GM12878 (cell line): Measurements from ENCODE around the gene DTD1. TPM values are rescaled to one million over a fixed set of nuclear protein-coding genes. Genes with fewer than 3 reads are reported as not detected.

Experiments used
- ATAC-seq: fragments of 200-7000 bp; cut with Tn5 transposase; 3 replicates; pipeline ENCODE4 v1.9.1; 2020; ENCODE audit warnings: mild to moderate bottlenecking, moderate library complexity
- BruUV-seq: library from RNA; stranded (reverse); fragments of 400-500 nt; replicated peaks from 2 replicates; lab custom pipeline; 2021; lab: Mats Ljungman, UMichigan
- CTCF ChIA-PET: fragments of 300-600 bp; sonication (Branson Sonifier 250); formaldehyde crosslinking; extraction: SDS; loops from one replicate; lab custom pipeline; 2021; ENCODE audit warnings: inconsistent platforms; lab: Yijun Ruan, JAX
- POLR2A ChIA-PET: fragments of 350-600 bp; formaldehyde crosslinking; extraction: SDS; loops from one replicate; lab custom pipeline; 2021; ENCODE audit warnings: inconsistent platforms; lab: Charles Lee
- RAD21 ChIA-PET: fragments of 300-600 bp; sonication (Branson Sonifier 250); formaldehyde crosslinking; loops from one replicate; lab custom pipeline; 2023; ENCODE audit warnings: antibody characterized with exemption; ENCODE audit not compliant: unreplicated experiment; lab: Charles Lee
- SMC1A ChIA-PET: fragments of 300-600 bp; sonication (Branson Sonifier 250); formaldehyde crosslinking; loops from one replicate; lab custom pipeline; 2023; ENCODE audit not compliant: unreplicated experiment, uncharacterized antibody; lab: Charles Lee
- DNase-seq: peaks from one replicate; pipeline ENCODE4 v3.0.0-alpha.2; 2011; ENCODE audit warnings: low read depth, low spot score
- FAIRE-seq: peaks from 3 replicates; lab custom pipeline; 2011; peaks lifted over from hg19 to GRCh38; lab: Jason Lieb, UNC
- H2AFZ ChIP-seq: 2 replicates; pipeline ENCODE4 v1.6.0; 2011; ENCODE audit warnings: low read depth, low read length, control low read depth; ENCODE audit not compliant: control insufficient read depth
- H3K27ac ChIP-seq: 2 replicates; pipeline ENCODE4 v1.5.1; 2011; ENCODE audit warnings: control low read depth; ENCODE audit not compliant: control insufficient read depth, insufficient read depth
- H3K27me3 ChIP-seq, 2 experiments: replicated peaks in 1 of 2; 2 replicates each; pipeline versions ENCODE4 v1.6.0 to v1.6.1; 2011; ENCODE audit warnings: low read length in 1 of 2; ENCODE audit not compliant: control insufficient read depth in 2 of 2, insufficient read depth in 2 of 2
- H3K36me3 ChIP-seq, 2 experiments: 2 replicates each; pipeline ENCODE4 v1.5.1; 2011; ENCODE audit warnings: low read length in 1 of 2; ENCODE audit not compliant: control insufficient read depth in 2 of 2, insufficient read depth in 2 of 2
- H3K4me1 ChIP-seq: 2 replicates; pipeline ENCODE4 v1.6.1; 2011; ENCODE audit warnings: mild to moderate bottlenecking, low read length, moderate library complexity, mixed read lengths; ENCODE audit not compliant: control insufficient read depth, insufficient read depth
- H3K4me2 ChIP-seq: 2 replicates; pipeline ENCODE4 v1.6.0; 2011; ENCODE audit warnings: control low read depth; ENCODE audit not compliant: control insufficient read depth, insufficient read depth
- H3K4me3 ChIP-seq: fragments of 200-600 bp; sonication (generic); 2 replicates; pipeline ENCODE4 v1.5.1; 2016
- H3K79me2 ChIP-seq: 2 replicates; pipeline ENCODE4 v1.6.0; 2011; ENCODE audit warnings: low read length; ENCODE audit not compliant: control insufficient read depth, insufficient read depth
- H3K9ac ChIP-seq: 2 replicates; pipeline ENCODE4 v1.8.0; 2011; ENCODE audit warnings: low read length, control low read depth, mixed read lengths; ENCODE audit not compliant: control insufficient read depth, insufficient read depth
- H3K9me3 ChIP-seq: replicated peaks from 3 replicates; pipeline ENCODE4 v1.5.1; 2011; ENCODE audit warnings: mild to moderate bottlenecking, low read length; ENCODE audit not compliant: control insufficient read depth, insufficient read depth
- H4K20me1 ChIP-seq: 2 replicates; pipeline ENCODE4 v1.6.0; 2011; ENCODE audit not compliant: control insufficient read depth, insufficient read depth
- CBX5 ChIP-seq: sonication (generic); IDR thresholded peaks from 2 replicates; pipeline ENCODE4 v1.6.1; 2016; ENCODE audit warnings: low read depth, moderate library complexity, mild to moderate bottlenecking, inconsistent platforms
- CEBPB ChIP-seq, 2 experiments: fragments of 150-350 bp in 1 of 2; IDR thresholded peaks; 2 replicates each; pipeline ENCODE4 v1.6.1; 2012 to 2014; ENCODE audit warnings: low read depth in 2 of 2, low read length in 2 of 2, borderline replicate concordance in 1 of 2, inconsistent platforms in 1 of 2
- ETV6 ChIP-seq, 2 experiments: fragments of 450-650 bp in 1 of 2; IDR thresholded peaks in 1 of 2; conservative IDR thresholded peaks in 1 of 2; 2 replicates each; pipeline ENCODE4 v1.6.1; 2014; ENCODE audit warnings: antibody characterized with exemption in 1 of 2, borderline replicate concordance in 1 of 2, low read depth in 1 of 2, mild to moderate bottlenecking in 1 of 2, moderate library complexity in 1 of 2
- GABPA ChIP-seq: IDR thresholded peaks from 2 replicates; pipeline ENCODE4 v1.6.1; 2014; ENCODE audit warnings: antibody characterized with exemption, low read depth, mild to moderate bottlenecking, inconsistent platforms
- KLF5 ChIP-seq: fragments of 450-650 bp; IDR thresholded peaks from 2 replicates; pipeline ENCODE4 v1.6.1; 2014; ENCODE audit warnings: mild to moderate bottlenecking; ENCODE audit not compliant: partially characterized antibody
- MTA3 ChIP-seq: IDR thresholded peaks from 2 replicates; pipeline ENCODE4 v1.6.1; 2012; ENCODE audit warnings: low read length, inconsistent platforms, borderline replicate concordance
- PML ChIP-seq: IDR thresholded peaks from 2 replicates; pipeline ENCODE4 v1.6.1; 2012; ENCODE audit warnings: low read length, inconsistent platforms
- RCOR1 ChIP-seq: conservative IDR thresholded peaks from 2 replicates; pipeline ENCODE4 v1.6.1; 2012; ENCODE audit warnings: low read depth, low read length, improper control_type of control experiment
- SMARCA5 ChIP-seq: fragments of 450-650 bp; IDR thresholded peaks from 2 replicates; pipeline ENCODE4 v1.6.1; 2017; ENCODE audit warnings: mild to moderate bottlenecking
- TCF12 ChIP-seq: IDR thresholded peaks from 2 replicates; pipeline ENCODE4 v1.6.1; 2011; ENCODE audit warnings: low read depth, mild to moderate bottlenecking, low read length
- WGBS: methylation state at CpG from one replicate; pipeline ENCODE4 v1.1.6; 2016; ENCODE audit warnings: low lambda C conversion rate; ENCODE audit not compliant: insufficient replicate concordance, insufficient coverage; ENCODE audit errors: missing lambda C conversion rate; 5-methylcytosine and 5-hydroxymethylcytosine counted together
- in situ Hi-C: fragments of 300-500 bp; cut with MboI; formaldehyde crosslinking; loops from 9 replicates; pipeline ENCODE4 v1.14.3; 2018; ENCODE audit warnings: mixed read lengths
- intact Hi-C: fragments of 100-400 bp; cut with micrococcal nuclease; formaldehyde crosslinking; loops from one replicate; pipeline ENCODE4 v1.14.2; 2022; ENCODE audit not compliant: unreplicated experiment
- polyA plus RNA-seq, 11 experiments: library from polyadenylated mRNA; depleted of rRNA in 4 of 11; unstranded in 6 of 11; stranded (reverse) in 5 of 11; fragments of >200 nt; fragmentation: Nextera tagmentation in 4 of 11; fragmentation: Illumina TruSeq in 1 of 11; extraction: Ambion mirVana in 4 of 11; extraction: Trizol in 1 of 11; gene quantifications; 1 replicate in 1 of 11; 2 replicates in 10 of 11; pipeline versions ENCODE4 v1.2.1 to v1.2.3, GENCODE V29; 2011 to 2016; ENCODE audit warnings: inconsistent platforms in 2 of 11, missing spikeins in 2 of 11, low read depth in 1 of 11
- total RNA-seq, 4 experiments: library from RNA; depleted of rRNA in 3 of 4; stranded (reverse); fragments of >200 nt in 3 of 4; fragmentation: Illumina TruSeq in 1 of 4; extraction: Trizol in 1 of 4; gene quantifications; 2 replicates each; pipeline versions ENCODE4 v1.2.1 to v1.2.3, GENCODE V29; 2013 to 2021
- TF ChIP-seq, protein P1 (sequence below): IDR thresholded peaks from 2 replicates; pipeline ENCODE4 v1.6.1; 2012; ENCODE audit warnings: mild to moderate bottlenecking, low read depth, low read length
- TF ChIP-seq, protein P2 (sequence below): fragments of 450-650 bp; IDR thresholded peaks from 2 replicates; pipeline ENCODE4 v1.6.1; 2014; ENCODE audit warnings: mild to moderate bottlenecking
- TF ChIP-seq, protein P3 (sequence below): fragments of 450-650 bp; IDR thresholded peaks from 2 replicates; pipeline ENCODE4 v1.6.1; 2017; ENCODE audit warnings: mild to moderate bottlenecking, low read depth, inconsistent platforms; ENCODE audit not compliant: poor library complexity, severe bottlenecking

Gene DTD1
- total and polyA plus RNA-seq, 10 of the 15 experiments (the other 5 are each of a cell fraction or from before 2014, with no cell fraction given) = 24.3 to 99.8 (median 63.3) TPM

DNA sequence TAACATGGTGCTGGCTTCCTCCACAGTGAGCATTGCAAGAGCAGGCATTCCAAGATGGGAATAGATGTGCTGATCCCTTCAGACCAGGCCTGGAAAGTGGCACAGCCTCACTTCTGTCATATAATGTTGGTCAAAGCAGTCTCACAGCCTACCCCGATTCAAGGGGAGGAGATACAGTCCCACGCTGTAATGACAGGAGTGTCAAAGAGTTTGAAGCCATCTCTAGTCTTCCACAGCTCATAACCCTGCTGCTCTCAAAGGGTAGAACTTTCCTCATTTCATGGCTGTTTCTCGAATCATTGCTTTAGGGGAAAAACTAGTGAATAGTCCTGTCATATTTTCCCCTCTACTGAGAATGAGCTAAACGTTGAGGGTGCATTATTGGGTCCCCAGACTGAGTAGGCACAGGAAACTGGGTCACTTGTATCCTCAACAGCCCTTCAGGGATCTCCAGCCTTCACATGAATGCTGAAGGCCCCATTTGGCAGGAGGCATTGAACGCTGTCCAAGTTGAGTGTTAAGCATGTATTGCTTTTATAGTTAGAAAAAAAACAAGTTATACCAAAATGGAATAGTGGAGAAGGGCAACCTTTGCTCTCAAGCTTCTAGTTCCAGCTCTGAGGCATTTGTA lies 27.3 kb downstream of the DTD1 start (continued):
- TF ChIP-seq, protein P1, sequence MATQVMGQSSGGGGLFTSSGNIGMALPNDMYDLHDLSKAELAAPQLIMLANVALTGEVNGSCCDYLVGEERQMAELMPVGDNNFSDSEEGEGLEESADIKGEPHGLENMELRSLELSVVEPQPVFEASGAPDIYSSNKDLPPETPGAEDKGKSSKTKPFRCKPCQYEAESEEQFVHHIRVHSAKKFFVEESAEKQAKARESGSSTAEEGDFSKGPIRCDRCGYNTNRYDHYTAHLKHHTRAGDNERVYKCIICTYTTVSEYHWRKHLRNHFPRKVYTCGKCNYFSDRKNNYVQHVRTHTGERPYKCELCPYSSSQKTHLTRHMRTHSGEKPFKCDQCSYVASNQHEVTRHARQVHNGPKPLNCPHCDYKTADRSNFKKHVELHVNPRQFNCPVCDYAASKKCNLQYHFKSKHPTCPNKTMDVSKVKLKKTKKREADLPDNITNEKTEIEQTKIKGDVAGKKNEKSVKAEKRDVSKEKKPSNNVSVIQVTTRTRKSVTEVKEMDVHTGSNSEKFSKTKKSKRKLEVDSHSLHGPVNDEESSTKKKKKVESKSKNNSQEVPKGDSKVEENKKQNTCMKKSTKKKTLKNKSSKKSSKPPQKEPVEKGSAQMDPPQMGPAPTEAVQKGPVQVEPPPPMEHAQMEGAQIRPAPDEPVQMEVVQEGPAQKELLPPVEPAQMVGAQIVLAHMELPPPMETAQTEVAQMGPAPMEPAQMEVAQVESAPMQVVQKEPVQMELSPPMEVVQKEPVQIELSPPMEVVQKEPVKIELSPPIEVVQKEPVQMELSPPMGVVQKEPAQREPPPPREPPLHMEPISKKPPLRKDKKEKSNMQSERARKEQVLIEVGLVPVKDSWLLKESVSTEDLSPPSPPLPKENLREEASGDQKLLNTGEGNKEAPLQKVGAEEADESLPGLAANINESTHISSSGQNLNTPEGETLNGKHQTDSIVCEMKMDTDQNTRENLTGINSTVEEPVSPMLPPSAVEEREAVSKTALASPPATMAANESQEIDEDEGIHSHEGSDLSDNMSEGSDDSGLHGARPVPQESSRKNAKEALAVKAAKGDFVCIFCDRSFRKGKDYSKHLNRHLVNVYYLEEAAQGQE = no peak
- TF ChIP-seq RCOR1 (no peak), KLF5 (no peak), MTA3 (no peak)

DNA sequence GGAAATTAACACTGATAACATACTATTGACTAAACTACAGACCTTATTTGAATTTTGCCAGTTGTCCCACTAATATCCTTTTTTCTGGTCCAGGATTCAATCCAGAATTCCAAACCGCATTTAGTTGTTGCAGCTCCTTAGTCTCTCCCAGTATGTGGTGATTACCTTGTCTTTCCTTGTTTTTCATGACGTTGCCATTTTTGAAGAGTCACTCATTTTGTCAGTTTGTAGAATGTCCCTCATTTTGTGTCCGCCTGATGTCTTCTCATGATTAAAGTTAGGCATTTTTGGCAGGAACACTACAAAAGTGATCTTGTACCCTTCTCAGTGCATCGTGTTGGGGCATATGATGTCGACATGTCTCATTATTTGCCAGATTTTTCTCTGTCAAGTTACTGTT lies 33.1 kb downstream of the DTD1 start:
- no peak for DNase-seq
- H3K9ac ChIP-seq = no peak overlapping the region
- H3K4me1 ChIP-seq = no peaks in the 10 kb centered on the region
- no peaks in the 10 kb centered on the region; a peak in 1 of 4 replicates for H3K36me3 ChIP-seq
- BruUV-seq = no TSS peak
- no peaks in the 10 kb centered on the region; the same call in 2 of the 3 replicates for H3K9me3 ChIP-seq
- no peak for ATAC-seq
- H3K27ac ChIP-seq = no peak overlapping the region
- TF ChIP-seq, protein P2, sequence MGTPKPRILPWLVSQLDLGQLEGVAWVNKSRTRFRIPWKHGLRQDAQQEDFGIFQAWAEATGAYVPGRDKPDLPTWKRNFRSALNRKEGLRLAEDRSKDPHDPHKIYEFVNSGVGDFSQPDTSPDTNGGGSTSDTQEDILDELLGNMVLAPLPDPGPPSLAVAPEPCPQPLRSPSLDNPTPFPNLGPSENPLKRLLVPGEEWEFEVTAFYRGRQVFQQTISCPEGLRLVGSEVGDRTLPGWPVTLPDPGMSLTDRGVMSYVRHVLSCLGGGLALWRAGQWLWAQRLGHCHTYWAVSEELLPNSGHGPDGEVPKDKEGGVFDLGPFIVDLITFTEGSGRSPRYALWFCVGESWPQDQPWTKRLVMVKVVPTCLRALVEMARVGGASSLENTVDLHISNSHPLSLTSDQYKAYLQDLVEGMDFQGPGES = no peak
- TF ChIP-seq PML (no peak), GABPA (no peak), TCF12 (no peak), SMARCA5 (no peak), ETV6 (conservative IDR thresholded peaks at IDR 0.05 in 1 of 2, IDR thresholded peaks at IDR 0.05 in 1 of 2; ENCODE audit: borderline replicate concordance in 1 of 2, low read depth in 1 of 2) (no peak), CEBPB (IDR thresholded peaks at IDR 0.05; ENCODE audit: borderline replicate concordance in 1 of 2, low read depth in 2 of 2, low read length in 2 of 2) (no peak), CBX5 (no peak)
- TF ChIP-seq, protein P3, sequence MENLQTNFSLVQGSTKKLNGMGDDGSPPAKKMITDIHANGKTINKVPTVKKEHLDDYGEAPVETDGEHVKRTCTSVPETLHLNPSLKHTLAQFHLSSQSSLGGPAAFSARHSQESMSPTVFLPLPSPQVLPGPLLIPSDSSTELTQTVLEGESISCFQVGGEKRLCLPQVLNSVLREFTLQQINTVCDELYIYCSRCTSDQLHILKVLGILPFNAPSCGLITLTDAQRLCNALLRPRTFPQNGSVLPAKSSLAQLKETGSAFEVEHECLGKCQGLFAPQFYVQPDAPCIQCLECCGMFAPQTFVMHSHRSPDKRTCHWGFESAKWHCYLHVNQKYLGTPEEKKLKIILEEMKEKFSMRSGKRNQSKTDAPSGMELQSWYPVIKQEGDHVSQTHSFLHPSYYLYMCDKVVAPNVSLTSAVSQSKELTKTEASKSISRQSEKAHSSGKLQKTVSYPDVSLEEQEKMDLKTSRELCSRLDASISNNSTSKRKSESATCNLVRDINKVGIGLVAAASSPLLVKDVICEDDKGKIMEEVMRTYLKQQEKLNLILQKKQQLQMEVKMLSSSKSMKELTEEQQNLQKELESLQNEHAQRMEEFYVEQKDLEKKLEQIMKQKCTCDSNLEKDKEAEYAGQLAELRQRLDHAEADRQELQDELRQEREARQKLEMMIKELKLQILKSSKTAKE = no peak
- TF ChIP-seq, all 136 proteins: peak for 0
- POLR2A ChIA-PET = no interaction called here
- Histone ChIP-seq H3K4me3 (no peak overlapping the region), H3K27me3 (no peaks in the 10 kb centered on the region), H3K4me2 (no peak overlapping the region), H4K20me1 (no peaks in the 10 kb centered on the region), H2AFZ (no peak overlapping the region), H3K79me2 (no peaks in the 10 kb centered on the region; the same call in 1 of the 2 replicates)
- in situ Hi-C loops (loop anchor here (10.0 kb wide), 1 partner anchor 1044 kb away; no protein-coding TSS in a partner anchor), intact Hi-C loops (no loop called here)
- CTCF ChIA-PET = interaction anchor here (1.1 to 2.1 kb wide), 2 partner anchors 11 to 15 kb away, joined by 3 to 9 read pairs; no protein-coding TSS in a partner anchor
- RAD21 ChIA-PET = interaction anchor here (1.1 kb wide), 1 partner anchor 11 kb away, joined by 4 read pairs; no protein-coding TSS in a partner anchor
- FAIRE-seq = no peak
- 89% methylated on average over 5 of the region's 5 CpGs for WGBS
- SMC1A ChIA-PET = no interaction called here
